Karpas-422 (cell line): ENCODE data around the gene FBRSL1. TPM values are rescaled to one million over a fixed set of nuclear protein-coding genes. Genes with fewer than 3 reads are reported as not detected.

ENCODE experiments used
- DNase-seq: peaks from one replicate; pipeline ENCODE4 v3.0.0-alpha.2; 2015
- H2AFZ ChIP-seq: fragments of 200-600 bp; sonication (generic); 2 replicates; pipeline ENCODE4 v1.6.1; 2014; ENCODE audit warnings: antibody characterized with exemption, low read length, mixed read lengths
- H3K27ac ChIP-seq: fragments of 200-600 bp; sonication (generic); 2 replicates; pipeline ENCODE4 v1.5.1; 2014; ENCODE audit warnings: mild to moderate bottlenecking, low read length, moderate library complexity
- H3K27me3 ChIP-seq: fragments of 200-600 bp; sonication (generic); 2 replicates; pipeline ENCODE4 v1.6.1; 2014; ENCODE audit warnings: low read length, mixed read lengths
- H3K36me3 ChIP-seq: fragments of 200-600 bp; sonication (generic); 2 replicates; pipeline ENCODE4 v1.6.1; 2014; ENCODE audit warnings: low read length, mixed read lengths; ENCODE audit not compliant: insufficient read depth
- H3K4me1 ChIP-seq: fragments of 200-600 bp; sonication (generic); 2 replicates; pipeline ENCODE4 v1.6.1; 2014; ENCODE audit warnings: mild to moderate bottlenecking, low read length, mixed read lengths
- H3K4me2 ChIP-seq: fragments of 200-600 bp; sonication (generic); 2 replicates; pipeline ENCODE4 v1.6.1; 2014; ENCODE audit warnings: low read length, low read depth, mild to moderate bottlenecking; ENCODE audit not compliant: poor library complexity, severe bottlenecking
- H3K4me3 ChIP-seq: fragments of 200-600 bp; sonication (generic); 2 replicates; pipeline ENCODE4 v1.5.1; 2014; ENCODE audit warnings: mild to moderate bottlenecking, antibody characterized with exemption, low read length, mixed read lengths
- H3K79me2 ChIP-seq: fragments of 200-600 bp; sonication (generic); 2 replicates; pipeline ENCODE4 v1.6.1; 2014; ENCODE audit warnings: mild to moderate bottlenecking, low read length, mixed read lengths
- H3K9ac ChIP-seq: fragments of 200-600 bp; sonication (generic); 2 replicates; pipeline ENCODE4 v1.6.0; 2014; ENCODE audit warnings: low read length
- H3K9me2 ChIP-seq: fragments of 200-600 bp; sonication (generic), shearing (Covaris generic); replicated peaks from 2 replicates; pipeline ENCODE4 v1.6.0; 2014; ENCODE audit warnings: mild to moderate bottlenecking, low read length, moderate library complexity; ENCODE audit not compliant: insufficient read depth
- H3K9me3 ChIP-seq: fragments of 300-700, 200-600 bp; sonication (generic); 2 replicates; pipeline ENCODE4 v1.6.1; 2014; ENCODE audit warnings: low read length, mixed read lengths
- H4K20me1 ChIP-seq: fragments of 200-600 bp; sonication (generic); 2 replicates; pipeline ENCODE4 v1.6.1; 2014; ENCODE audit warnings: mild to moderate bottlenecking, antibody characterized with exemption, low read length, low read depth; ENCODE audit not compliant: insufficient read depth
- total RNA-seq: library from RNA; depleted of rRNA; stranded (reverse); fragments of >200 nt; shearing (Covaris generic); gene quantifications from 2 replicates; pipeline ENCODE4 v1.2.3, GENCODE V29; 2014; ENCODE audit warnings: low replicate concordance

FBRSL1 gene
- total RNA-seq, 1 experiment from 2014 or later, result 4.0 TPM

DNA sequence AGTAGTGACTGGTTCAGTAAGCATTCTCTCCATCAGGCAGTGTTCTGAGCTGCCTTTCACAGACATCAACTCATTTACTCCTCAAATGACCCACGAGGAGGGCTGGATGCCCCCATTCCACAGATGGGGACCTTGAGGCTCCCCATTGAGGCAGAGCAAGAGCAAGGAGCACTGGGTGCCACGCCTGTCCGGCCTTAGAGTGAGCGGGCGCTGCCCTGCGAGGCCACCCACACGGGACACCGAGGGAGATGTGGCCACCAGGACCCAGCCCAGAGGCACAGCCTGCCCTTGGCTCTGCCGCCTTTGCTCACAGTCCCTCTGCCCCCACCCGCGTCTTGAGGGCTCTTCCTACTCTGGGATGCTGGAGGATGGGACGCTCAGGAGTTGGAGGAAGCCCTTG is 3.0 kb downstream of the FBRSL1 start:
- DNase-seq, result no peak
- Histone ChIP-seq H3K27me3 (no peaks in the 10 kb centered on the region), H3K9ac (no peak overlapping the region), H3K9me2 (no peaks in the 10 kb centered on the region), H3K4me3 (no peak overlapping the region), H4K20me1 (peaks cover 79% of the 10 kb centered on the region), H3K36me3 (no peaks in the 10 kb centered on the region), H3K27ac (no peak overlapping the region), H2AFZ (no peak overlapping the region), H3K4me2 (no peak overlapping the region), H3K9me3 (no peaks in the 10 kb centered on the region), H3K4me1 (peaks cover 28% of the 10 kb centered on the region), H3K79me2 (peaks cover 25% of the 10 kb centered on the region)

DNA sequence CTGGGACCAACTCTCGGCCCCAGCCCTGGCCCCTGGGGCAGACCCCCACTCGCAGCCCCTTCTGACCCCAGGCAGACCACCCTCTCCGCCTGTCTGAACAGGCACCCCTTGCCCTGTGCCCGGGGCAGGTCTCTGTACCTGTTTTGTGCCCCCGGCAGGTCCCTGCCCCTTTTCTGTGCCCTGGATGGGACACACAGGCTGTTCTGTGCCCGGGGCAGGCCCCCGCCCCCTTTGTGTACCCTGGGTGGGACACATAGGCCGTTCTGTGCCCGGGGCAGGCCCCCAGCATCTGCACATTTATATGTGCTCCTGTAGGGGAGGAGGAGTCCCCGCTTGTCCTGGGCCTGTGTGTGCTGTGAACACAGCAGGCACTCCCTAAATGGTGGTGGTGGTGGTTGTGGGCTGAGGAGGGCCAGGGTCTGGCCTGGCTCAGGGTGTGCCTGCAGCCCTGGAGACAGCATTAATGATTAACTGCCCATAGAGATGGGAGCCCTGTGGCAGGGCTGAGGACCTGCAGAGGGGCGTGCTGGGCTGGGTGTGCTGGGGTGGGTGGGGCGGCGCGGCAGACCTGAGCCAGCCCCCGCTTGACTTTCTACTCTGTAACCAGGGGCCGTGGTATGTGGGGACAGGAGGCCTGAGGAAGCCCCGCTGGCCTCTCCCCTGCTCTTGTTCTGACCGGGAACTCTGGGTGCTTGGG is 3.7 kb downstream of the FBRSL1 start:
- Histone ChIP-seq H3K4me2 (no peak overlapping the region), H3K9ac (no peak overlapping the region), H3K4me3 (no peak overlapping the region), H3K9me3 (no peaks in the 10 kb centered on the region), H2AFZ (no peak overlapping the region), H3K36me3 (no peaks in the 10 kb centered on the region), H3K4me1 (peaks cover 28% of the 10 kb centered on the region), H3K9me2 (no peaks in the 10 kb centered on the region), H3K79me2 (peaks cover 29% of the 10 kb centered on the region), H3K27me3 (no peaks in the 10 kb centered on the region), H4K20me1 (peaks cover 80% of the 10 kb centered on the region), H3K27ac (no peak overlapping the region)
- DNase-seq, result no peak

DNA sequence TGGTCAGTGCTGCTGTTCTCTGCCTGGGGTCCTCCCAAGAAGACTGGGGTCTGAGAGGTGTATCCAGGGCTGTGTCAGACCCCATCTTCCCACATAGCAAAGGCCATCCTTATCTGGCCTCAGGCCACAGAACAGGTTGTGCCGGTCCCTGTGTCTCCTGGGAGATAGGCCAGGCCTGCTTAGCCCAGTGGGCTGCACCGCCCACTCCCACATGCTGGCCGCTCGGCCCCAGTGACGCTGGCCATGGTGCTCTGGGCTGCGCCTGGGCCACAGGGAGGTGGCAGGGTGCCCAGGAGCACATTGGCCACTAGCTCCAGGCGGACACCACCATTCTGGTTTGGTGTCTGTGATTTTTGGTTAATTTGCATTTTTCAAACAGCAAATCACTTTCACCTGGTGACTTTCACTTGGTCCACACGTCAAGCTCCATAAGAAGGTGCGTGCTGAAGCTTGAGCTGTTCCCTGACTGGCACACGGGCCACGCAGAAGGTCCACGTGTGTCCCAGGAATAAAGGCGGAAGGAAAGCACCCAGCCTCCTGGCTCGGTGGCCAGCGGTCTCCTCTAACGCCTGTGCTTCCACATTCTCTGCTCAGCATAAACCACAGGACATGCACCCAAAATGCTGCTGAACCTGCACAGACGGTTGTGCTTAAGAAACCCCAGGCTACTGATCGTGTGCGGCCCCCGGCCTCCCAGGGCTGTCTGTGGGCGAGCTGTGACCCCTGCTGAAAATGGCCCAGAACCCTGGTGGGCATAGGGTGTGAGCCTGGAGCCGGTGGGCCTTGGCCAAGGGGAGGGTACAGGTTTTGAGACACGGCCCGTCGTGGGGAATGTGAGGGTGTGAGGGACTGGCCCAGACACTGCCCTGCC is 4.6 kb downstream of the FBRSL1 start:
- Histone ChIP-seq H3K4me2 (no peak overlapping the region), H3K27ac (no peak overlapping the region), H3K4me3 (no peak overlapping the region), H2AFZ (no peak overlapping the region), H4K20me1 (peaks cover 86% of the 10 kb centered on the region), H3K4me1 (peaks cover 24% of the 10 kb centered on the region), H3K9me2 (no peaks in the 10 kb centered on the region), H3K27me3 (no peaks in the 10 kb centered on the region), H3K36me3 (no peaks in the 10 kb centered on the region), H3K79me2 (peaks cover 29% of the 10 kb centered on the region), H3K9me3 (no peaks in the 10 kb centered on the region), H3K9ac (no peak overlapping the region)
- no peak for DNase-seq

DNA sequence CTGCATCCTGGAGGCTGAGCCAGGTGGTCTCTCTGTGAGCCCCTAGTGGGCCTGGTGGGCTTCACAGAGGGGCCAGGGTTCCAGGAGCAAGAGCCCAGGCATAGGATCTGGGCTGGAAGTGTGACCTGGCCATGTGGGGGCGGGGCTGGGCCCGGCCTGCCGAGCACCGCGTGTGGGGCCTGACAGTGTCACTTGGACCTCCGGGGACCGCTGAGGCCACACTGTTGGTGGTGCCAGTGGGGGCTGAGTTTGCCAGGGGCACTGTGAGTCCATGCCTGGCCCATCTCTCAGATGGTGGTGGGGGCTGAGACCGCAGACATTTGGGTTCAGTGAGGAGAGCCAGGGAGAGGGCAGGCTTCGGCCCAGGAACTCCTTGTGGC is 5.2 kb downstream of the FBRSL1 start:
- Histone ChIP-seq H3K9me2 (no peaks in the 10 kb centered on the region), H3K36me3 (no peaks in the 10 kb centered on the region), H3K4me1 (peaks cover 28% of the 10 kb centered on the region), H2AFZ (no peak overlapping the region), H3K4me2 (no peak overlapping the region), H3K27me3 (no peaks in the 10 kb centered on the region), H3K4me3 (no peak overlapping the region), H3K79me2 (peaks cover 29% of the 10 kb centered on the region), H3K9me3 (no peaks in the 10 kb centered on the region), H3K27ac (no peak overlapping the region), H3K9ac (no peak overlapping the region), H4K20me1 (peaks cover 90% of the 10 kb centered on the region)
- DNase-seq, result no peak

- H3K36me3 ChIP-seq, result no peaks in the 10 kb centered on the region
- H3K4me1 ChIP-seq, result peaks cover 26% of the 10 kb centered on the region
- peaks cover 95% of the 10 kb centered on the region for H4K20me1 ChIP-seq
- no peaks in the 10 kb centered on the region for H3K9me3 ChIP-seq
- no peaks in the 10 kb centered on the region for H3K9me2 ChIP-seq
- no peak overlapping the region for H3K27ac ChIP-seq
- no peak overlapping the region for H3K4me2 ChIP-seq
- H3K4me3 ChIP-seq, result no peak overlapping the region
- no peak overlapping the region for H3K9ac ChIP-seq
- H3K79me2 ChIP-seq, result peaks cover 33% of the 10 kb centered on the region
- H2AFZ ChIP-seq, result no peak overlapping the region
- no peaks in the 10 kb centered on the region for H3K27me3 ChIP-seq
- no peak for DNase-seq
Measured at GRCh38 chr12:132495629-132496357, 5.8 kb downstream of the FBRSL1 start.

GRCh38 chr12:132496358-132496669 is 6.4 kb downstream of the FBRSL1 start:
- no peak for DNase-seq
- peaks cover 95% of the 10 kb centered on the region for H4K20me1 ChIP-seq
- peaks cover 28% of the 10 kb centered on the region for H3K79me2 ChIP-seq

GRCh38 chr12:132496710-132497109 is 6.8 kb downstream of the FBRSL1 start:
- Histone ChIP-seq H3K27me3 (no peaks in the 10 kb centered on the region), H3K27ac (no peak overlapping the region), H3K4me3 (no peak overlapping the region), H3K9me2 (no peaks in the 10 kb centered on the region), H3K36me3 (no peaks in the 10 kb centered on the region), H3K9me3 (no peaks in the 10 kb centered on the region), H3K79me2 (peaks cover 28% of the 10 kb centered on the region), H3K9ac (no peak overlapping the region), H4K20me1 (peaks cover 95% of the 10 kb centered on the region; the same call in 1 of the 2 replicates), H2AFZ (no peak overlapping the region), H3K4me1 (peaks cover 17% of the 10 kb centered on the region), H3K4me2 (no peak overlapping the region)
- no peak for DNase-seq

More at GRCh38 chr12:132496358-132496669, 6.4 kb downstream of the FBRSL1 start:
- H3K36me3 ChIP-seq, result no peaks in the 10 kb centered on the region
- H3K4me2 ChIP-seq, result no peak overlapping the region
- no peak overlapping the region for H2AFZ ChIP-seq
- no peaks in the 10 kb centered on the region for H3K27me3 ChIP-seq
- no peak overlapping the region for H3K9ac ChIP-seq
- no peak overlapping the region for H3K27ac ChIP-seq
- H3K9me2 ChIP-seq, result no peaks in the 10 kb centered on the region
- H3K4me1 ChIP-seq, result peaks cover 21% of the 10 kb centered on the region
- no peaks in the 10 kb centered on the region for H3K9me3 ChIP-seq
- no peak overlapping the region for H3K4me3 ChIP-seq
